Central memory CD4-positive, alpha-beta T cell (primary cell): ENCODE data around the gene CTAGE1.
"Not testable (repeated sequence)": the region's sequence is repeated elsewhere in the genome, so short reads cannot be mapped to it uniquely, and the experiment has no call there.

Source experiments
- DNase-seq: peaks from one replicate; pipeline ENCODE4 v3.0.0; 2022

CTAGE1 gene

DNA sequence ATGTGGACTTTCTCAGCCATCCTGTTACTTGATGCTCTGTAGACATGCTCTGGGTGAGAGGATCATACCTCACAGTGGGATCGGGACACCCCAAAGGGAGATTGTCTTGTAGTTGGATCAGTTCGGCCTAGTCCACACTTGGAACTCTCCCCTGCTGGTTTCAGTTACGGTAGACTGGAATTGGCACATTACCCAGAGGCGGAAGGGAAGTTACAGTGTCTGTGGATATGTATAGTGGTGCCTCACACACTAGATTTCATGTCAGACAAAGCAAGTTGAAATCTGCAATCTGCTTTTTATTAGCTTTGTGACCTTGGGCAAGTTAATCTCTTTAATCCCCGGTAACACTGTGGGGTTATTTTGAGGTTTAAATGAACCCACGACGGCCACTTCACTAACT is 16.2 kb upstream of the CTAGE1 start:
- DNase-seq, result no peak

DNA sequence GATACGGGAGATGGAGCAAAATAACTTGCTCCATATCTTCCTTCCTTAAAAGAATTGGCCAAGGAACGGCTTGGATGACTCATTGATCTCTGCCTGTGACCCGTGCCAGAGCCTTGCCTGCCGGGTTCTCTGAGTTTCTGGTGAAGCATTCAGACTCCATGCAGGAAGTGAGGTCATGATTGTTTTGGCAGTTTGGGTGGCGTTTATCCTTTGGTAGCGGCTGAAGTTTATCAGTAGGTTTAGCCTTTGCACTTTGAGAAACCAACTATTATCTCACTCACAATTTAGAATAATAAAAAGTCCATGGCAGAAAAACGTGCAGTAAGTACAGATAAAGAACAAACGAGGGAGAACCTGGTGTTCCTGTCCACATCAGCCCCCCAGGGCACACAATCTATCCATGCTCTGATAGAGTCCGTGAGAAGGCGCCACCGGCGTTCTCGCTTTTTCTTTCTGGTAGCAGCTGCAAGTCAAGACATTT is 15.0 kb upstream of the CTAGE1 start:
- DNase-seq, result no peak

DNA sequence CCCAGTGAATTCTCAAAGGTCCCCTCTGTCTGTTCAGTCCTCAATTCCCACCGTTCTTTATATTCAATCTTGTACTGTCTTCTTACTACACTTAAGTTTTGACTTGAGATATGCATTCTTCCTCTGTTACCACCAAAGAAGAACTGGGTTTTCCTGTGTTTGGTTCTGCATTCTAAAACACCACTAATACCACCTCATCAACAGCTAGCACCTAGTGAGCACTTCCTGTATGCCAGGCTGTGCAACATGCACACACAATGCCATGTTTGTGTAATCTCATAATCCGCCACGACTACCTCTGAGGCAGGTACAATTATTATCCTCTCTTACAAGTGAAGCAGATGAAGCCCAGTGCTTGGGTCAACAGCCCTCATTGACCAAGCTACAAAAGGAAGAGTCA is 11.8 kb upstream of the CTAGE1 start:
- no peak for DNase-seq

DNA sequence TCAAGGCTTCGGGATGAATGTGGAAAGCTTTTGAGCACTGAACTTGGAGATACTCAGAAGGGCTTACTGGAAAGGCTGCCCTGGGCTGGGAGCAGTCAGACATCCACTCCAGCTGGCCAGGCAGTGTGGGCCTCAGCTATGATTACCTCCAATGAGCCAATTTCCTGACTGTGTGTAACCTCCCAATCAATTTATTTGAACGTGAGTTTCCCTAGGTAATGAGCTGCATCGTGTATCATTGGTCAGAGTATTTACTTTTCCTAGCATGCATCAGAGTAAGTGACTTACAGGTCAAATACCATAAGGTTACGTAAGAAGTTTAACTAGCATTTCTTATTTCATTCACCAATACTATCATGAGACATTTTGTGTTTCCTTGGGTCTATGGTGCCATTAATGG is 11.0 kb upstream of the CTAGE1 start:
- DNase-seq, result no peak

DNA sequence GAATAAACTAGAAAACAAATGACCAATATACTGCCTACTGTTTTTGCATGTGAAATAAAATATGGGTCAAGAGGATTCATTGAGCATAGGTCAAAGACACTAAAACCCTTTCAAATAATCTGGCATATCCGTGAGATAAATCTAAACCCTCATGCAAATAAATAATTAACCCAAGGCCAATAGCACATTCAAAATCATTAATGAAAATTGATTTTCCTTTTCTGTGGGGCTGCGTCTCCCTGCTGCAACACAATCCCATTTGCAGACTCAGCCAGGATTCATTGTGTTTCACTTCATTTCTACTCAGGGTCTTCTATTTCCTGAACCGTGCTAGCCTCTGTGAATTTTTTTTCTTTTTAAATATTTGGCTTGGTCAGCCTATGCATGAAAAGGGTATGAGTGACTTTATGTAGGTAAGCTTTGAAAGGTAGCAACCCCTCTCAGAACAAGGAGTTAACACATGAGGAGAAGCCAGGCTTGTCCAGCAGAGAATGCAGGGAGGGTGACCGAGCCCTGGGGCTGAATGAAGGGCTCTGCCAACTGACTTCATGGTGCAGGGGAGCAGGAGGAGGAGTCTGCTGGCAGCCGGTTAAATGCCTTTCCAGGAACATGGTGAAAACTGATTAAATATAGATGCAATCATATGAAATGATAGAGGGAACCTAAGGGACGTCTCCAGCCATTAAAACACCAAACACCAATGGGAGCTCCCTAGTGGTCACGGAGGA is 10.3 kb upstream of the CTAGE1 start:
- DNase-seq, result no peak

DNA sequence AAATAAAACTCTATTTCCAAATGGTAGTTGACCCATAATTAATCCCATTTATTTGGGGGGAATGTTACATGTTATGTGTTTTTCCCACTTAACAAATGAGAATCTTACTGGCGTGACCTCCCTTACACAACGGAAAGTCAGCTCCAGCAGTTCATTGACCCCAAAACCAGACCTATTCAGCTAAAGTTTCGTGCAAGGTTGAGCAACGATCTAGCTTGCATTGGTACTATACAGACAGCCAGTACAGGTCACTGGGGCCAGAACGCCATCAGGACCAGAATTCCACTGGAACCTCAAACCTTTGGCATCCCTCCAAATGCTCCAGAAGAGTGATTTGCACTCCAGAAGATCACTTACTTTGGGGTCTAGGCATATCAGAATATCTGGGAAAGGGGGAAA is 6.8 kb upstream of the CTAGE1 start:
- DNase-seq, result no peak

DNA sequence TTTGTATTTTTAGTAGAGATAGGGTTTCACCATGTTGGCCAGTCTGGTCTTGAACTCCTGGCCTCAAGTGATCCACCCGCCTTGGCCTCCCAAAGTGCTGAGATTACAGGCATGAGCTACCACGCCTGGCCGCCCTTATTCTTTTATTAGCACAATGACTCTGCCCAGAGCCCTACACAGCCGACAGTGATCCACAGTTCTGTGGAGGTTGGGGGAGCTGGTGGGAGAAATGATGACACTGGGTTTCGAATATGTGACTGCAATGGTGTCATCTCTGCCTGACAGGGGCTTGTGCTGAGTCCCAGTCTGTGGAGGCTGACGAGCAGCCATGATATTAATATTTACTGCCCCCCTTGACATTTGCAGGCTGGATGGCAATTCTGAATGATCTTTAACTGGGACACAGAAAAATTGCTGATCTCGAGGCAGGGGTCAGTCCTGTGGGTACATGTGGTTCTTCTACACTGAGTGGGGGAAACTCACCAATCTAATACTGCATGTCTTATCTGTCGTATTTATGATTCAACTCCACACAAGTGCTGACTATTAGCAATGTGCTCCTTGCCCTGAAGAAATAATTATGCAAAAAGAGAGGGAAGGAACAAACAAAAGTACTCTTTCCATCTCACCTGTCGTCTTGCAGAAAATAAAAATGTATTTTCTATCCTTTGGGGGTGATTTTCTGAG is 6.3 kb upstream of the CTAGE1 start:
- no peak for DNase-seq

DNA sequence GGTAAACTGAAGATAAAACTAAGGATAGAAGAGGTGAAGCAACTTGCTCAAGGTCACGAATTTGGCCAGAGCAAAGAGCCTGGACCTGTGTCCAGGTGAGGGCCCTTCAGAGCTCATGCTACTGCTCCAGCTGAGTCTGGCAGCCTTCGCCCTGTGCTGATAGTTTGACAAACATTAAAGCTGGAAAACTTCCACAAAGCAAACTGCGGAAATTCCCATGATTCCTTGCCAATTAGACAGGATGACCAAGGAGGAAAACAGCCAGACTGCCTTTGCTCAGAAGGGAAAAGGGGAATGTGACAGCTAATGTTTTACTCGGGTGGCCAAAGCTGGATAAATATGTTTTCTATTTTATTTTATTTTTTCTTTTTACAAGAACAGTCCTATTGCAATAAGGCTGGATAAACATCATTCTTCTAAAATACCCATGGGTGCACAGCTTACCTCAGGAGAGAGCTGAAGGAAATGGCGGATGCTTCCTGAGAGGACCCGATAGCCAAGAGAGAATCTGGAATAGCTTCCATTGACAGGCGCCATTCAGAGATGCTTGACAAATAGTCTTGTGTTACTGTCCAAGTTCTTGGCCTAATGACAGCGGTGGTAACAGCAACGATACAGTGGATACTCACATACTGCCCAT is 5.3 kb upstream of the CTAGE1 start:
- DNase-seq, result no peak

DNA sequence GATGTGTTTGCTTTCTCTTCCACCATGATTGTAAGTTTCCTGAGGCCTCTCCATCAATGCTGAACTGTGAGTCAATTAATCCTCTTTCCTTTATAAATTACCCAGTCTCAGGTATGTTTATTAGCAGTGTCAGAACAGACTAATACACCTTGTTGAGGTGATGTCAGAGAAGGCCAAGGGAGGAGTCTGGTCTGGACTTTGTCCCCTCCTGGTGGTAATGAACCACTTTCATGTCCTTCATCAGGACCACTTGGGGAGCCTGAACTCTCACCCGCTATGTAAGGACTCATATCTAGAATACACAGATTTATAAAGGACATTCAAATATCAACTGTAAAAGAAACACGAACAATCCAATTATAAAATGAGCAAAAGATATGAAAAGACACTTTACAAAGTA is 2.9 kb upstream of the CTAGE1 start:
- DNase-seq, result no peak

DNA sequence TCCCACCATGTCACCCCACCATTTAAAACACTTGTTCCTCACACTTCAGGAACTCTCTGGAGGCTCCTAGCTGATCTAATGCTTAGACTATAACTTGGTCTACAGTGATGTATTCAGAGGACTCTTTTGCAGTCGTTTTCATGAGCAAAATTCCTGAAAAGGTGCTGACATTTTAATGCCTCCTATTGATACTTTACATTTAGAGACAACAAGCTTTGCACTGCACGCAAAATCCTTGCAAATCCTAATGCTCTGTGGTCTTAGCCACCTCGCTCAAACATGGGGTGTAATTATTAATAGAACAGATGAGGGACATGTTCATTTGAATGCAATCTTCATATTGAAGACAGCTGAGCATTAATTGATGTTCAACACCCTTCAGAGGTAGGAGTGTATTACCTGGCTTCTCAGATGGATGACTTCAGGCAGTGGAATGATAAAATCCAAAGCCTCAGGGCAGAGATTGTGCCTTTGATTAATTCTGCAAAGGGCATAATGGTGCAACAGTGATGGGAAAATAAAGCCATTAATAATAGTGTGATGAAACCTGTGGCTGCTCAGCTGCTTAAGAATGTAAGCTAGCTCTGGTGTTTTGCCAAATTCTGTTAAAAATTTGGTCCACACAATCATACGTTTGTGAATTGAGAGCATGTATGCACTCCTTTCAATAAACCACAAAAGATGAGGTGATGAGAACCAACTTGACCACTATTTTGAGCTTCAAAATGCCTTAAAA is 5.4 kb downstream of the CTAGE1 start:
- no peak for DNase-seq

DNA sequence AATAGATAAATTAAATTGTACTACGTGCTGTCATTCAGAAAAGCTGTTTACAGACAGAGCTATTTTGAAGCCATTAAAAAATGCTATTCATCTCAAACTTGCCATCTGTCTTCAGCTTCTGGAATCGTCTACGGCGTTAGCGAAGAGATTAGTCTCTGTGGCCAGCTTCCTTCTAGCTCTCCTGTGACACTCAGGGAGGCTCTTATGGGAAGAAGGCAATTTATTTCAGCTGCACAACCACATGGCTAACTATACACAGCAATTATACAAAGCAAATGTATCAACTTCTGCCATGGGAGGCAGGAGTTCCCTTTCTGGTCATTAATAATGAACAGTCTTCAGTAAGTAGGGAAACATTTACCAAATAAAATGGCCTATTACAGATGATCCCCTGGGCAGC is 6.3 kb downstream of the CTAGE1 start:
- DNase-seq, result no peak

DNA sequence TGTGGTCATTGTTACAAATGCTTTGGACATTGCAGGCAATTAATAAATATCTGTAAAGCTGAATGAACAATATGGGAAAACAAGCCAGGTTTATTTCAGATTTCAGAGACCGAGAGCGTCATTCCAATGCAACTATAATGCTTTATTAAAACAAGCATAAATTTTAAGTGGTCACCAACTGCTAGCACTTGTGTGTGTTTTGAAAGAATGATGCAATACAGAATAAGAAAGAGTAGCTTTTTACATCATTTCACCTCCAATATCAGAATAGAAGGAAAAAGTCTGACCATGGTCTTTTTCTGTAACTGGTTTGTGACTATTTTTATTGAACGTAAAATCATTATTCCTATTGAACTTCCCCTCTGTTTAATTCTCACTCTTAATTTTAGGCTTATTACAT is 7.6 kb downstream of the CTAGE1 start:
- no peak for DNase-seq

DNA sequence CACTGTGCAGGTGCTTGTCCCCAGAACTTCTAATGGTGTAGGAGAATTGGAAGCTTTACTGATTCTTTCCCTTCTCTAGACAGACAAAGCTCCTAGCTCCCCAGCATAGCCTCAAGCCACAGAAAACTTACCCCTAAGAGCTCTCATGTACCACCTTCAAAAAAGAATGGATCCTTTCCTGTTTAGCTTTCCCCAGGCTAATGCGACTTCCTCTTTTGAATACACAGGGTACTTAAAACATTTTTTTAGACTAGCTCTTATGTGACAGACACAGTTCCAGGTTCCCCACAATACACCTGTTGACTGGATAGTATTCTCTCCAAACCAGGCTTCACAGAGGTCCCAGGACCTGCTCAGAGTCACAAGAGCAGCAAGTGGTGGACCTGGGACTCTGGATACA is 8.3 kb downstream of the CTAGE1 start:
- DNase-seq, result no peak

DNA sequence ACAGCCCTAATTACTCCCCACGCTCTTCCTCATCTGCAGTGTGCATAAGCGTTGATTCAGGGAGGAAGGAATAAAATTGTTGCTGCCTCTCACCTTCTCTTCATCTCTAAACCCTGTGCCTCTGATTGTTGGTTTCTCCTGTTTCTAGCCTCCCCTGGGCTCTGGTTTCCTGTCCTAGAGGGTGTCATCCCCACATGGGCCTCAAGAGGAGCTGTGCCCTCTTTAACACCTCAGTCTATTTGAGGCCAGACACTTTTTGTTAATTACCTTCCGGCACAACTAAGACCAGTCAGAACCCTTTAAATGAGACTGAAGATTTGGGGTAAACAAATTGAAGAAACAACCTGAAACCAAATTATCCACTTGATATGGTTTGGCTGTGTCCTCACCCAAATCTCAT is 9.7 kb downstream of the CTAGE1 start:
- no peak for DNase-seq

DNA sequence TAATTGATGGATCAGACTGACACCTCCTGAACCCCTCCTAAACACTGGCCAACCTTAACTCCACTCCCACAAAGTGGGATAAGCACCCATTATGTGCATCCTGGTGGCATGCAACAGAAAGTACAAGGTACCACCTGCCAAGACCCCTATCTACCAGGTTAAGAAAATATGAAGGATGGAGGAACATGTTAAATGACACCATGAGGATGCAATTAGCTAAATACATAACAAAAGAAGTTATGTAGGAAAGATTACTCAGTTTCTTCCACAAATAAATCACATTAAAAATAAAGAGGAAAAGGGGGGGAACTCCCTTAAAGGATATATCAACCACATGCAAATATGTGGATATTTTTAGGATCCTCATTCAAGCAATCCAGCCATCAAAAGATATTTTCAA is 12.6 kb downstream of the CTAGE1 start:
- no peak for DNase-seq

DNA sequence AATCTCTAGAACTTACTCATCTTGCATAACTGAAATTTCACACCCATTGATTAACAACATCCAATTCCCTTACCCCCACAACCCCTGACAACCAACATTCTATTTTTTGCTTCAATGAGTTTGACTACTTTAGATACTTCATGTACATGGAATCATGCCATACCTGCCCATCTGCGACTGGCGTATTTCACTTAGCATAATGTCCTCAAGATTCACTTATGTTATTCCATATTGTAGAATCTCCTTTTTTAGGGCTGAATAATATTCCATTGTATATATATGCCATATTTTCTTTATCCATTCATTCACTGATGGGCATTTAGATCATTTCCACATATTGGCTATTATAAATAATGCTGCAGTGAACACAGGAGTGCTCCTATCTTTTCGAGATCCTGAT is 13.8 kb downstream of the CTAGE1 start:
- DNase-seq, result no peak

DNA sequence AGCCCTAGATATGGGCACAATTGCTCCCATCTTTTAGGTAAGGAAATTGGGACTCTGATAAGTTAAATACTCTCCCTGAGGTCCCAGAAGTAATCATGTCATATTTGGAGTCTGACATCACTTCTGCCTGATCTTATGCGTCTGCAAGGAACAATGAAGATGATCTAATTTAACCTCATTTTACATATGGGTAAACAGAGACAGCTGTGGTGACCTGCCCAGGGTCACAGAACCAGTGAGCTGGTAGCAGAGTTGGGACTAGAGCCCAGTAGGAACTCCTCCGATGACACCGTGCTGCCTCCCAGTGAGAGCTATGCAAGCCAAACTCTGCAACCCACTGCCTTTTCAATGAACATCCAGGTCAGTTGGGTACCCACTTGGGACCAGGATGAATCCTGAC is 17.8 kb downstream of the CTAGE1 start:
- DNase-seq, result no peak

DNA sequence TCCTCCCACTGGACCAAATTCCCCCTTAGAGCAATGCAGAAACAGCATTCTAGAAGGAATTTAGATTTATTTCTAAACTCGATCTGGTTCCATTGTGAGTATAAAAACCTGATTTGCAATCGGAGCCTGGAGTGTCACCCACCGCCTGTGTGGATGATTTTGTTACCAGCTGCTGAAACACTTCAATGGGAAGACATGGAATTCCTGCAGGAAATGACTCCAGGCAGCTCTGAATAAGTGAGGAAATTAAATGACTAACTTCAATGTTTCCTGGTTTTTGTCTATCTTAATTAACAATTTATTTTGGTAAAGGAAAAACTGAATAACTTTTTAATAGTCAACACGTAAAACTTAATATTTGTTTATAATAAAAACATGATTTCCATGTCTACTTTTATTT is 19.3 kb downstream of the CTAGE1 start:
- DNase-seq, result no peak

DNA sequence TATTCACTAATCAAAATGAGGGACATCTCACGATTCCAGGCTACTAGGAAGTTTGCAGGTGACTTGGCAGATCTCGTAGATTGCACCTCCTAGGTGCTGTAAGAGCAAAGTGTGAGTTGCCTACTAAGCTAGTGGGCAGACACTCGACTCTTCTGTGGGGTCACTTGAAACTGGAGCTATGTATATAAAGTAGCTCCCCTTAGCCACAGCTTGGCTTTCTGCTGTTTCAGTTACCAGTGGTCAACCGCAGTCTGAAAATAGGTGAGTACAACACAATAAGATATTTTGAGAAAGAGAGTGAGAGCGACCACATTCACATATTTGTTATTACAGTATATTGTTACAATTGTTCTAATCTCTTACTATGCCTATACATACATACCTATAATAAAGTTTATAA is 23.3 kb downstream of the CTAGE1 start:
- no peak for DNase-seq

DNA sequence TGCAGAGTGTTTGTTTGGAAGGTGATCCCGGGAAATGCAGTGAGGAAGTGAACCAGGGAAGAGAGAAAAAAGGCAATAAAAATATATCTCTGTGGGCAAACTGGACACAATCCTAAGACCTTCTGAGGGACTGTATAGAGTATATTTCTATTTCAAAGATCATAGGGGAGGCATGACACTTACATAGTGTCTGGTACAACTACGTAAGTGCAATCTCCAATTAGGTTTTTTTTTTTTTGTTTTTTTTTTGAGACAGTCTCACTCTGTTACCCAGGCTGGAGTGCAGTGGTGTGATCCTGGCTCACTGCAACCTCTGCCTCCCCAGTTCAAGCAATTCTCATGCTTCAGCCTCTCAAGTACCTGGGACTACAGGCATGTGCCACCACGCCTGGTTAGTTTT is 24.6 kb downstream of the CTAGE1 start:
- DNase-seq, result not testable (repeated sequence)

DNA sequence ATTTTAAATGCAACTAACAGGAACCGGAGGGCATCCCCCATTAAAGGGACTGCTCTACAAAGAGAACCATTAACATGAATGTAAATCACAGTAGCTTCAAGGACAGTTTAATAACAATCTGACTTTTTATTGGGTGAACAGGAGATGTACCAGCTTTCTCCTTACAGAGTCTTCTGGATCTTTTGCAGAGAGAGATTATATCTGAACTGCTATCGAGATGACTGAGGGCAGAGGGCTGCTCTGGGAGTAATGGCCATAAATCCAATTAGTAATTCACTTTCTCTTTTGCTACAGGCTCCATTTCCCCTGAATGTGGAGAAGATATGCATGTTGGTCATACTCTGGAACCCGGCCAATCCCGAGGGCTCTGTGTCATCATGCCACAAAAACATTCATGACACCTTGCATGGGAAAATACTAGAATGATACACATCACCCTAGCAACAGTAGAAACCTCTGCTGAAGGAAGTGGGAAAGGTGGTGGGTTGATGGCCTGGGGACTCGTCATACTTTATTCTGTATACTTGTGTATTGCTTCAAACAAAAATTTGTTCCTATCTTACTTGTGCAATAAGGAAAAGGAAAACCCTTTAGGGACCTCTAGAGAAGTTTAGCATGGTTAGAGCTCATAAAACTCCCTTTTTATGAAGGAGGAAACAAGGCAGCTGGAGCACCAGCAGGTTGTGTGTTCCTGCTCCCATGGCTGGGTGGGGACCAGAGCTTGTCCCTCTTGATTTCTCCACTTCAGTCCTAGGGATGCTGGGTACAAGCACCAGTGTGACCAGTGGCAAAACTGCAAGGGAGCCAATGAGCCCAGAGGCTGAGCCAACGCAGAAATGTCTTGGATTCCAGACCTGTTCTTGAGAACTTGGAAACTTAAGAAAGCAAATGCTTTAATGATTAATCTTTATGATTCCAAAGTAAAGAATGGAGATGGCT is 26.0 kb downstream of the CTAGE1 start:
- DNase-seq, result peak; percentile 17

DNA sequence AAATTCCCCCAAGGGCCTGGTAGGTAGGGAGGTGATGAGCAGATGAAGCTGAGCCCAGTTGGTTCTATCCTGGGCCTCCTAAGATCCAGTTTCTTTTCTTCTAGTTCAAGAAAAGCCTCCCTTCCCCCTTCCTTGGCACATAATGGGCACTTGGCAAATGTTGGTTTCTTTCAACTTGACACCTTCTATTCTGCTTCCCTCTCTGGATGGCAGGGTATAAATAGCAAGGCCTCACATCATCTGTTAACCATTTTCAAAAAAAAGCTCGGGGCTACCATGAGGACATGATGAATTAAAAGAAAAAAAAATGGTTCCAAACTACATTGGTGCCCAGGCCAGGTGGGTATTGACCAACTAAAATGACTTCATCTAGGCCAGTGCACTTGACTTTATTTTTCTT is 29.9 kb downstream of the CTAGE1 start:
- no peak for DNase-seq
